Mammary microvascular endothelial cell (primary cell): ENCODE results near the gene CA6. TPM values are rescaled to one million over a fixed set of nuclear protein-coding genes. Genes with fewer than 3 reads are reported as not detected.

ENCODE experiments used
- total RNA-seq: library from RNA; depleted of rRNA; stranded (reverse); fragments of >200 nt; gene quantifications from 2 replicates; pipeline ENCODE4 v1.2.3, GENCODE V29; 2015

Gene CA6
- not detected in 2 replicates for total RNA-seq

GRCh38 chr1:8945568-8945967 is at the start of gene CA6:
Gene CA6 (plus strand): TSS chr1:8945868. CDS start chr1:8945887, 19 bp downstream.

Other genes starting within 250 kb of the CA6 start
- gene RERE, start 128.2 kb upstream of the CA6 start, total RNA-seq, result 12.7 and 16.1 TPM in 2 replicates
- gene ENO1, start 67.2 kb upstream of the CA6 start, total RNA-seq, result 2,271 and 2,342 TPM in 2 replicates
- gene SLC2A7, start 80.6 kb downstream of the CA6 start, total RNA-seq, result not detected in 2 replicates
- not detected in 2 replicates for gene SLC2A5, start 123.8 kb downstream of the CA6 start, total RNA-seq
- gene GPR157, start 183.2 kb downstream of the CA6 start, total RNA-seq, result 2.9 and 3.4 TPM in 2 replicates